HL-60 (cell line): Measurements from ENCODE around the gene SAMD5.

Experiments used
- DNase-seq, 2 experiments: peaks; one replicate each; pipeline ENCODE4 v3.0.0-alpha.2; 2010 to 2020; ENCODE audit warnings: low read depth in 1 of 2, low spot score in 1 of 2
- H3K27ac ChIP-seq: fragments of 250-450 bp; sonication (Bioruptor Pico); replicated peaks from 2 replicates; pipeline ENCODE4 v1.5.1; 2020; ENCODE audit warnings: mild to moderate bottlenecking, moderate library complexity
- H3K27me3 ChIP-seq: fragments of 250-450 bp; sonication (Bioruptor Pico); 2 replicates; pipeline ENCODE4 v1.5.1; 2021; ENCODE audit warnings: mild to moderate bottlenecking, moderate library complexity; ENCODE audit not compliant: insufficient read depth, poor library complexity, severe bottlenecking
- H3K4me3 ChIP-seq: replicated peaks from 2 replicates; pipeline ENCODE4 v1.5.1; 2011; ENCODE audit warnings: mild to moderate bottlenecking, control low read depth, low read length; ENCODE audit not compliant: insufficient read depth
- GABPA ChIP-seq: IDR thresholded peaks from 2 replicates; pipeline ENCODE4 v1.6.1; 2012; ENCODE audit warnings: low read depth
- POLR2AphosphoS5 ChIP-seq: IDR thresholded peaks from 2 replicates; pipeline ENCODE4 v1.6.1; 2012; ENCODE audit warnings: low read depth
- SPI1 ChIP-seq: IDR thresholded peaks from 2 replicates; pipeline ENCODE4 v1.6.1; 2012; ENCODE audit warnings: low read depth, mild to moderate bottlenecking, borderline replicate concordance
- TF ChIP-seq, protein P1 (sequence below): IDR thresholded peaks from 2 replicates; pipeline ENCODE4 v1.6.1; 2012; ENCODE audit warnings: low read depth; ENCODE audit not compliant: insufficient replicate concordance
- TF ChIP-seq, protein P2 (sequence below): IDR thresholded peaks from one replicate; pipeline ENCODE4 v1.5.1; 2011; ENCODE audit warnings: low read length, control low read depth, inconsistent platforms; ENCODE audit not compliant: insufficient read depth

The SAMD5 gene

DNA sequence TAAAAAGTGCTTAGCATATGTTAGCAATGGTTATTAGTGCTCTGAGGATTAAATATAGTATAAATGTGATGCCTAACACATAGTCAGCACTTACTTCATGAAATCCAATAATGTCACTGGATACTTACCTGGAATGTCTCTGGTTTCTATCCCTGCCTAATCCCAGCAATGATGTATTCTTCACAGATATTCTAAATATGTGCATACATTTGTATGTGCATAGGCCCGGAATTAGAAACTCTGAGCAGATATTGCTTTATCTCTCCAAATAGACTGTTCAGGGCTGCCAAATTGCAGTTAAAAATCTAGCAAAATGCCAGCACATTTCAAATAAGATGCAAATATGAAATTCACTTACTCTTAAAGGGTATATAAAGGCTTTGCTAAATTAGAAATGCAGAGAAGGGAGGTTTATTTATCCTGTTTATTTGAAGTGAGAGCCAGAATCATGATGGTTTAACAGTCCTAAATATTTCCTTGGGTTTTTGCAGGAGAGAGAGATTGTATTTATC, 81.3 kb downstream of the SAMD5 start:
- no peak for TF ChIP-seq SPI1
- TF ChIP-seq, protein P1, sequence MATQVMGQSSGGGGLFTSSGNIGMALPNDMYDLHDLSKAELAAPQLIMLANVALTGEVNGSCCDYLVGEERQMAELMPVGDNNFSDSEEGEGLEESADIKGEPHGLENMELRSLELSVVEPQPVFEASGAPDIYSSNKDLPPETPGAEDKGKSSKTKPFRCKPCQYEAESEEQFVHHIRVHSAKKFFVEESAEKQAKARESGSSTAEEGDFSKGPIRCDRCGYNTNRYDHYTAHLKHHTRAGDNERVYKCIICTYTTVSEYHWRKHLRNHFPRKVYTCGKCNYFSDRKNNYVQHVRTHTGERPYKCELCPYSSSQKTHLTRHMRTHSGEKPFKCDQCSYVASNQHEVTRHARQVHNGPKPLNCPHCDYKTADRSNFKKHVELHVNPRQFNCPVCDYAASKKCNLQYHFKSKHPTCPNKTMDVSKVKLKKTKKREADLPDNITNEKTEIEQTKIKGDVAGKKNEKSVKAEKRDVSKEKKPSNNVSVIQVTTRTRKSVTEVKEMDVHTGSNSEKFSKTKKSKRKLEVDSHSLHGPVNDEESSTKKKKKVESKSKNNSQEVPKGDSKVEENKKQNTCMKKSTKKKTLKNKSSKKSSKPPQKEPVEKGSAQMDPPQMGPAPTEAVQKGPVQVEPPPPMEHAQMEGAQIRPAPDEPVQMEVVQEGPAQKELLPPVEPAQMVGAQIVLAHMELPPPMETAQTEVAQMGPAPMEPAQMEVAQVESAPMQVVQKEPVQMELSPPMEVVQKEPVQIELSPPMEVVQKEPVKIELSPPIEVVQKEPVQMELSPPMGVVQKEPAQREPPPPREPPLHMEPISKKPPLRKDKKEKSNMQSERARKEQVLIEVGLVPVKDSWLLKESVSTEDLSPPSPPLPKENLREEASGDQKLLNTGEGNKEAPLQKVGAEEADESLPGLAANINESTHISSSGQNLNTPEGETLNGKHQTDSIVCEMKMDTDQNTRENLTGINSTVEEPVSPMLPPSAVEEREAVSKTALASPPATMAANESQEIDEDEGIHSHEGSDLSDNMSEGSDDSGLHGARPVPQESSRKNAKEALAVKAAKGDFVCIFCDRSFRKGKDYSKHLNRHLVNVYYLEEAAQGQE, result no peak
- no peak for DNase-seq
- Histone ChIP-seq H3K27me3 (no peaks in the 10 kb centered on the region), H3K27ac (no peak overlapping the region), H3K4me3 (no peak overlapping the region)

DNA sequence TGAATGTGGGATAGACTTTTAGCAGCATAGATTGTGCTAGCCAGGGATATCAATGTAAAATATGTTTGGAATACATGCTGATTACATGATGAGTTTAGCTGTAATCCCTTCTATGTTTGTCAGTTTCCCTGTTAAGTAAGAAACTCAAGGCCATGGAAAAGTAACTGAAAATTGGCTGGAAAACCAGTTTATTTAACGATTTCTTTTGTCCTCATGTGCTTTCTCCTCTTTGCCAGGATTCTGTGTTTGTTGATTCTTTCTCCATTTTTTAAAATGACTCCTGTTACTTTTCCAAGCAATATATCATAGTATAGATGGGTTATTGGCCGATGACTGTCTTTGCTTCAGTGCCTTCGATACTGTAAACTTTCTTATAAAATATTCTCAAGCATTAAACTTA, 87.5 kb downstream of the SAMD5 start:
- Histone ChIP-seq H3K27ac (no peak overlapping the region), H3K27me3 (no peaks in the 10 kb centered on the region), H3K4me3 (no peak overlapping the region)
- TF ChIP-seq, protein P1, result no peak
- TF ChIP-seq GABPA (no peak), SPI1 (no peak), POLR2AphosphoS5 (no peak)
- TF ChIP-seq, protein P2, sequence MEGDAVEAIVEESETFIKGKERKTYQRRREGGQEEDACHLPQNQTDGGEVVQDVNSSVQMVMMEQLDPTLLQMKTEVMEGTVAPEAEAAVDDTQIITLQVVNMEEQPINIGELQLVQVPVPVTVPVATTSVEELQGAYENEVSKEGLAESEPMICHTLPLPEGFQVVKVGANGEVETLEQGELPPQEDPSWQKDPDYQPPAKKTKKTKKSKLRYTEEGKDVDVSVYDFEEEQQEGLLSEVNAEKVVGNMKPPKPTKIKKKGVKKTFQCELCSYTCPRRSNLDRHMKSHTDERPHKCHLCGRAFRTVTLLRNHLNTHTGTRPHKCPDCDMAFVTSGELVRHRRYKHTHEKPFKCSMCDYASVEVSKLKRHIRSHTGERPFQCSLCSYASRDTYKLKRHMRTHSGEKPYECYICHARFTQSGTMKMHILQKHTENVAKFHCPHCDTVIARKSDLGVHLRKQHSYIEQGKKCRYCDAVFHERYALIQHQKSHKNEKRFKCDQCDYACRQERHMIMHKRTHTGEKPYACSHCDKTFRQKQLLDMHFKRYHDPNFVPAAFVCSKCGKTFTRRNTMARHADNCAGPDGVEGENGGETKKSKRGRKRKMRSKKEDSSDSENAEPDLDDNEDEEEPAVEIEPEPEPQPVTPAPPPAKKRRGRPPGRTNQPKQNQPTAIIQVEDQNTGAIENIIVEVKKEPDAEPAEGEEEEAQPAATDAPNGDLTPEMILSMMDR, result no peak
- DNase-seq, result no peak

DNA sequence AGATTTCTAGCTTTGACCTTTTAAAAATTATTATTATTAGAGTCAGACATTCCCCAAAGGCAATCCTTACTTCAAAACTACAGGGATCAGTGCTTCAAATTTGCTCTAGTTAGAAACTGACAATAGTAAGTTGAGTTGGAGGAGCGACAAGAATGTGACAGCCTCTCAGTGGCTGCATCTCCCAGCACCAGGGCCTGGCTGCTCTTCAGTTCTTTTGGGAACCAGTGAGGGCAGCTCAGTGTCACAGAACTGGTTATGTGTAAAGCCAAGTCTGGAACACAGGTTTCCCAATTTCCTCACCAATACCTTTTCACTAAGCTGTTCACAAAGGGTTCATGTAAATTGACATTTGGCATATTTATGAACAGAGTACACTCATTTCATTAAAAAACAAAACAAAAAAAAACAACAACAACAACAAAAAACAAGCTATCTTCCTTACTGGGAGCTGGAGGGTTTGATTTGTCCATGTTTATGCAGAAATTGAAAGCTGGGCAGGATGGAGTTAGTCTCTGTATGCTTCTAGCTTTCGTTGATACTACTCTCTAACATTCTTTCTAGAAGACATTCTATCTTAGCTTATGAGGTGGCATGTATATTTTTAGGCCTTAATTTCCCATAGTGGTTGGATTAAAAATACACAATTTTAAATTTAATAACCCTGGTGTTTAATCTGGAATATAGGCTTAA, 95.0 kb downstream of the SAMD5 start:
- H3K27ac ChIP-seq, result no peak overlapping the region
- no peak for DNase-seq

More for the DNA sequence above, 95.0 kb downstream of the SAMD5 start:
- Histone ChIP-seq H3K27me3 (no peaks in the 10 kb centered on the region), H3K4me3 (no peak overlapping the region)
- TF ChIP-seq POLR2AphosphoS5, result no peak
- TF ChIP-seq, protein P2, result no peak
- TF ChIP-seq SPI1, result no peak
- TF ChIP-seq, protein P1, result no peak
- no peak for TF ChIP-seq GABPA
